Trophoblast cell (in vitro differentiated cells and primary cell): ENCODE measurements around the gene APOA5.

Source experiments
- DNase-seq, 2 donors: peaks; one replicate each; pipeline ENCODE4 v3.0.0-alpha.2; 2016
- H2AFZ ChIP-seq: 2 replicates; pipeline ENCODE4 v1.6.1; 2013; ENCODE audit warnings: low read length, moderate library complexity, mild to moderate bottlenecking; ENCODE audit not compliant: insufficient read depth, poor library complexity
- H2AK5ac ChIP-seq: 2 replicates; pipeline ENCODE4 v1.6.1; 2013; ENCODE audit warnings: mild to moderate bottlenecking, low read length
- H2BK120ac ChIP-seq: 2 replicates; pipeline ENCODE4 v1.6.1; 2013; ENCODE audit warnings: low read length, mild to moderate bottlenecking, moderate library complexity; ENCODE audit not compliant: insufficient read depth, poor library complexity
- H2BK12ac ChIP-seq: 2 replicates; pipeline ENCODE4 v1.6.1; 2013; ENCODE audit warnings: mild to moderate bottlenecking, low read length, moderate library complexity
- H2BK5ac ChIP-seq: 2 replicates; pipeline ENCODE4 v1.6.1; 2013; ENCODE audit warnings: low read length, low read depth, moderate library complexity, mild to moderate bottlenecking; ENCODE audit not compliant: poor library complexity
- H3K14ac ChIP-seq: 2 replicates; pipeline ENCODE4 v1.6.1; 2013; ENCODE audit warnings: mild to moderate bottlenecking, low read length
- H3K18ac ChIP-seq: 2 replicates; pipeline ENCODE4 v1.6.1; 2013; ENCODE audit warnings: mild to moderate bottlenecking, low read length
- H3K23ac ChIP-seq: 2 replicates; pipeline ENCODE4 v1.6.1; 2013; ENCODE audit warnings: low read length
- H3K27ac ChIP-seq: 2 replicates; pipeline ENCODE4 v1.5.1; 2013; ENCODE audit warnings: low read depth, mild to moderate bottlenecking, inconsistent platforms, low read length, moderate library complexity
- H3K27me3 ChIP-seq: 2 replicates; pipeline ENCODE4 v1.6.1; 2013; ENCODE audit warnings: inconsistent platforms, mild to moderate bottlenecking, low read length, moderate library complexity; ENCODE audit not compliant: insufficient read depth
- H3K36me3 ChIP-seq, 2 experiments: 1 replicate in 1 of 2; 2 replicates in 1 of 2; pipeline ENCODE4 v1.6.1; 2013; ENCODE audit warnings: low read length in 2 of 2, mild to moderate bottlenecking in 2 of 2, moderate library complexity in 1 of 2; ENCODE audit not compliant: insufficient read depth in 2 of 2, control insufficient read depth in 1 of 2
- H3K4ac ChIP-seq: 2 replicates; pipeline ENCODE4 v1.6.1; 2013; ENCODE audit warnings: low read depth, mild to moderate bottlenecking, low read length, moderate library complexity
- H3K4me1 ChIP-seq, 2 experiments: 1 replicate in 1 of 2; 2 replicates in 1 of 2; pipeline ENCODE4 v1.6.1; 2013; ENCODE audit warnings: low read length in 2 of 2, mild to moderate bottlenecking in 2 of 2, moderate library complexity in 1 of 2; ENCODE audit not compliant: insufficient read depth in 2 of 2, control insufficient read depth in 1 of 2
- H3K4me2 ChIP-seq: 2 replicates; pipeline ENCODE4 v1.6.1; 2013; ENCODE audit warnings: inconsistent platforms, mild to moderate bottlenecking, low read length, moderate library complexity
- H3K4me3 ChIP-seq: 2 replicates; pipeline ENCODE4 v1.5.1; 2013; ENCODE audit warnings: mild to moderate bottlenecking, low read depth, low read length, inconsistent platforms
- H3K79me1 ChIP-seq: one replicate; pipeline ENCODE4 v1.6.1; 2013; ENCODE audit warnings: low read length
- H3K79me2 ChIP-seq: 2 replicates; pipeline ENCODE4 v1.6.1; 2013; ENCODE audit warnings: low read length, mild to moderate bottlenecking; ENCODE audit not compliant: control insufficient read depth, insufficient read depth, poor library complexity
- H3K9ac ChIP-seq: 2 replicates; pipeline ENCODE4 v1.6.1; 2013; ENCODE audit warnings: mild to moderate bottlenecking, low read length
- H3K9me3 ChIP-seq: 2 replicates; pipeline ENCODE4 v1.6.1; 2013; ENCODE audit warnings: low read depth, mild to moderate bottlenecking, control low read depth, inconsistent platforms, low read length; ENCODE audit not compliant: insufficient read depth
- H4K12ac ChIP-seq: 2 replicates; pipeline ENCODE4 v1.6.1; 2013; ENCODE audit warnings: low read depth, mild to moderate bottlenecking, low read length, moderate library complexity
- H4K8ac ChIP-seq: 2 replicates; pipeline ENCODE4 v1.6.1; 2013; ENCODE audit warnings: low read depth, mild to moderate bottlenecking, low read length, moderate library complexity
- H4K91ac ChIP-seq: one replicate; pipeline ENCODE4 v1.6.1; 2013; ENCODE audit warnings: low read depth, mild to moderate bottlenecking, low read length, moderate library complexity
- WGBS: extraction: QIAGEN DNeasy Blood & Tissue Kit; methylation state at CpG from one replicate; pipeline ENCODE4 v1.1.7; 2013; ENCODE audit warnings: missing lambda C conversion rate; ENCODE audit not compliant: insufficient read length, insufficient coverage; ENCODE audit errors: extremely low coverage; 5-methylcytosine and 5-hydroxymethylcytosine counted together

APOA5 gene

DNA sequence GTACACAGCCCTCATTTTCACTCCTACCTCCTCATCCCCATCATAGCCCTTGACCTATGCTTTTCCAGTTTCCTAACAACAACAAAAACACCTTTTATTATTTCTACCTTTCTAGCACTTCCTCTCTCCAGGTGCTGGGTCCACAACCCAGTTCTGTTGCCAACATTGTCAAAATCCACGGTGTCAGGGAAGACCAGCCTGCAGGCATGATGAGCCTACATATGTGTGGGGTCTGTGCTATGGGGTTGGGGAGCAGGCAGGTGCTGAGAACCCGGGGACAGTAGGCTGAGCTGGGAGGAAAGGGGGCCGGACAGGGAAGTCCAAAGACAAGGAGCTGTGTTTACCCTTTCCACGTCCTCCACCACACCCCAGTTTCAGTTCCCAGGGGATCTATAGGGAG lies 3.1 kb downstream of the APOA5 start:
- Histone ChIP-seq H3K4me3 (peak overlapping the region; percentile 25), H2BK120ac (peak overlapping the region; percentile 85), H3K18ac (peak overlapping the region; percentile 91), H3K27ac (no peak overlapping the region), H3K4ac (peak overlapping the region; percentile 19), H4K8ac (peak overlapping the region; percentile 95), H3K4me2 (peak overlapping the region; percentile 96), H4K12ac (peak overlapping the region; percentile 83), H2BK12ac (peak overlapping the region; percentile 41), H3K9me3 (peaks cover 2% of the 10 kb centered on the region), H3K23ac (no peak overlapping the region), H2AFZ (peak overlapping the region; percentile 61), H3K4me1 (peaks cover 18 to 27% of the 10 kb centered on the region in 2 experiments), H3K14ac (peak overlapping the region; percentile 69), H3K27me3 (no peaks in the 10 kb centered on the region), H3K9ac (no peak overlapping the region), H2AK5ac (peak overlapping the region; percentile 89), H2BK5ac (peak overlapping the region; percentile 50), H3K79me1 (peaks cover 7% of the 10 kb centered on the region), H3K79me2 (peaks cover 9% of the 10 kb centered on the region), H4K91ac (peak overlapping the region; percentile 93), H3K36me3 (peaks cover 18 to 25% of the 10 kb centered on the region in 2 experiments)
- no peak for DNase-seq
- no CpG with 5 or more reads among the region's 4 CpGs for WGBS

DNA sequence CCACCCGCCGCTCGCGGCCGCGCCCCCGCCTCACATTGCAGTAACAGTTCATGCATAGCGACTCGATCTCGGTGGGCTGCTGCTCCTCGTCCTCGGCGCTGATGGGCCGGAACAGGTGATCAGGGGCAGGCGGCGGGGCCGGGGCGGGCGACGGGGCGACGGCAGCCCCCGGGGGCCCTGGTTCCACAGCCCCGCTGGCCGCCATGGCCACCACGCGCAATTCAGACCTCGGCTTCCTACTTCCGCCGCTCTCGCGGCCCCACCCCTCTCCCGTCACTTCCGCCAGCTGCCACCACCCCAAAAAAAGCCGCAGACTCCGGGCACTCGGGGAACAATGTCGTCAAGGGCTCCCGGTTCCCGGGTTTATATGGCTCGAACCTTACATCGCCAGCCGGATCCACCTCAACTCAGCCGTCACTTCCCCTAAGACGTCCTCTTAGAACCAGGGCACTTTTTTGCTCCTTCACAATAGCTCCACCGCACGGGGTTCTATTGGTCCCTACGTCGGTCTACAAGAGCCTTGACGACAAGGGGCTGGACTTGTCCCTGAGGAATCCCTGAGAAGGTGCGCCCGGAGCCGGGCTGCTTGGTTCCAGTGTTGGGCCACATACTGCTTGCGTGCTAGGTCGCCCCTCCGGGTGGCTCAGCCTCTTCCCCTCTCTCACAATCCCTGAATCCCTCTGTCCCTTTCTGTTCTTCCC lies 3.7 kb downstream of the APOA5 start, which contains the start of gene ZPR1:
TSS of gene ZPR1 (minus strand) at position 238 of the 701 bp plus-strand sequence. CDS start at position 205, 33 bp downstream.
- Histone ChIP-seq H3K27ac (peak within 1 kb of the TSS; percentile 14), H3K4me3 (peak within 1 kb of the TSS; percentile 96), H3K4me1 (peaks cover 18 to 27% of the 10 kb centered on the region in 2 experiments), H3K18ac (peak within 1 kb of the TSS; percentile 91), H2AK5ac (peak within 1 kb of the TSS; percentile 89), H3K36me3 (peaks cover 21 to 31% of the 10 kb centered on the region in 2 experiments), H3K23ac (no peak within 1 kb of the TSS), H2BK120ac (peak within 1 kb of the TSS; percentile 85), H4K8ac (peak within 1 kb of the TSS; percentile 95), H3K27me3 (no peaks in the 10 kb centered on the region), H3K79me1 (peaks cover 7% of the 10 kb centered on the region), H2AFZ (peak within 1 kb of the TSS; percentile 69), H4K91ac (peak within 1 kb of the TSS; percentile 93), H3K9ac (peak within 1 kb of the TSS; percentile 90), H3K14ac (peak within 1 kb of the TSS; percentile 69), H3K79me2 (peaks cover 9% of the 10 kb centered on the region), H2BK5ac (peak within 1 kb of the TSS; percentile 50), H2BK12ac (peak within 1 kb of the TSS; percentile 41), H3K4ac (peak within 1 kb of the TSS; percentile 93), H3K9me3 (peaks cover 2% of the 10 kb centered on the region), H4K12ac (peak within 1 kb of the TSS; percentile 83), H3K4me2 (peak within 1 kb of the TSS; percentile 96)
- no CpG with 5 or more reads among the region's 56 CpGs for WGBS
- peak; percentile 54 to 63 for DNase-seq

DNA sequence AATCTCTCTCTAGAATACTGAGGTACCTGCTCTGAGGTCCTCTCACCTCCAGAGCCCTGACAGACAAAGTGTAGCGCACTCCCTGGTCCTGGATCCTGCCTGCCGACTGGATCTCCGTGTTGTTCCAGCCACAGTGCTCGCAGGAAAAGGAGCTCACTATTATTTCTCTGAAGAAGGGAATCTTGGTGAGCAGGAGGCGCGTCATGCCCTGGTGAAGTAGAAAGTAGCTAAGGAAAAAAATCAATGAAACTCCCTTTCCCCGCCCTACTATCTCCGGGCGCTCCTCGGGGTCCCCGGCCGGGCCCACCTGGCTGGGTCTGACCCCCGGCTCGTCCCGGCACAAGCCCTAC lies 4.3 kb downstream of the APOA5 start:
- Histone ChIP-seq H4K8ac (peak overlapping the region; percentile 57), H3K9ac (peak overlapping the region; percentile 85), H3K4me1 (peaks cover 13 to 22% of the 10 kb centered on the region in 2 experiments), H3K23ac (no peak overlapping the region), H3K27me3 (no peaks in the 10 kb centered on the region), H3K79me1 (peaks cover 7% of the 10 kb centered on the region), H4K12ac (peak overlapping the region; percentile 35), H2AK5ac (peak overlapping the region; percentile 41), H3K36me3 (peaks cover 24 to 35% of the 10 kb centered on the region in 2 experiments), H3K4me3 (peak overlapping the region; percentile 96), H3K27ac (no peak overlapping the region), H3K79me2 (peaks cover 9% of the 10 kb centered on the region), H2BK120ac (peak overlapping the region; percentile 57), H2BK5ac (peak overlapping the region; percentile 31), H2BK12ac (no peak overlapping the region), H4K91ac (peak overlapping the region; percentile 62), H3K14ac (peak overlapping the region; percentile 36), H3K4ac (peak overlapping the region; percentile 93), H3K4me2 (peak overlapping the region; percentile 96), H2AFZ (peak overlapping the region; percentile 69), H3K18ac (peak overlapping the region; percentile 33), H3K9me3 (peaks cover 2% of the 10 kb centered on the region)
- peak in 1 of 2 donors; percentile 18 for DNase-seq
- WGBS: no CpG with 5 or more reads among the region's 15 CpGs

DNA sequence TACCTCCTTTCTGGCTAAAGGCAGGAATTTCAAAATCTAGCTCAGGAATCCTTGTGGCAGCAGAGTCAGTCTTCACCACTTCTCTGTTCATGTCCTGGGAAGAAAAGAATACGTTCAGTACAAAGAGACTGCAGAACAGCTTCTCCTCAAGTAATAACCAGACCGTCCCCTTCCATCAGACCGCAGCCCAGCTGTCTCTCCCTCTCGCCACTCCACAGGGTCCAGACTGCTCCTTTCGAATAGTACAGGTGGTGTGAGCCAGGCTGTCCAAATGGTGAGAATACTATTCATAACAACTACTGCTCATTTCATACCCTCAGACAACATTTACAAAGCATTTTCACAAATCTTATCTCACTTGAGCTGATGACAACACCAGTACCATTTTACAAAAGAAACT lies 4.7 kb downstream of the APOA5 start:
- peak overlapping the region; percentile 93 for H3K4ac ChIP-seq
- no peak overlapping the region for H4K12ac ChIP-seq
- no peak overlapping the region for H3K27ac ChIP-seq
- WGBS: no CpG with 5 or more reads among the region's 5 CpGs
- no peak overlapping the region for H3K23ac ChIP-seq
- no peak overlapping the region for H2BK5ac ChIP-seq
- H2AK5ac ChIP-seq: no peak overlapping the region
- no peak overlapping the region for H3K18ac ChIP-seq
- H3K79me1 ChIP-seq: peaks cover 7% of the 10 kb centered on the region
- H3K4me3 ChIP-seq: no peak overlapping the region
- H3K14ac ChIP-seq: no peak overlapping the region
- H2BK12ac ChIP-seq: no peak overlapping the region
- peaks cover 2% of the 10 kb centered on the region for H3K9me3 ChIP-seq
- H3K4me1 ChIP-seq: peaks cover 13 to 19% of the 10 kb centered on the region in 2 experiments
- no peak for DNase-seq
- no peak overlapping the region for H4K91ac ChIP-seq
- no peak overlapping the region for H2BK120ac ChIP-seq
- peak overlapping the region; percentile 96 for H3K4me2 ChIP-seq
- peaks cover 9% of the 10 kb centered on the region for H3K79me2 ChIP-seq
- H4K8ac ChIP-seq: no peak overlapping the region
- no peak overlapping the region for H3K9ac ChIP-seq
- peaks cover 24 to 38% of the 10 kb centered on the region in 2 experiments for H3K36me3 ChIP-seq
- H3K27me3 ChIP-seq: no peaks in the 10 kb centered on the region
- no peak overlapping the region for H2AFZ ChIP-seq
